RWPE1 (cell line): Measurements from ENCODE around the gene KRT14.
"Not testable (repeated sequence)": the region's sequence is repeated elsewhere in the genome, so short reads cannot be mapped to it uniquely, and the experiment has no call there.

Experiments used
- CTCF ChIA-PET: fragments of 350-600 bp; sonication (Branson Sonifier 250); formaldehyde crosslinking; extraction: SDS; loops from one replicate; lab custom pipeline; 2021; lab: Yijun Ruan, JAX
- POLR2A ChIA-PET: fragments of 400-600 bp; formaldehyde crosslinking; extraction: SDS; loops from one replicate; lab custom pipeline; 2020; ENCODE audit warnings: antibody characterized with exemption; ENCODE audit not compliant: low non-redundant PET; lab: Yijun Ruan, JAX
- DNase-seq: peaks from one replicate; pipeline ENCODE4 v3.0.0; 2012; ENCODE audit warnings: low spot score
- H3K27ac ChIP-seq: fragments of 450-650 bp; 2 replicates; pipeline ENCODE4 v1.5.1; 2017
- TF ChIP-seq, protein P1 (sequence below): fragments of 450-650 bp; conservative IDR thresholded peaks from 2 replicates; pipeline ENCODE4 v1.5.1; 2017; ENCODE audit warnings: low read depth, mild to moderate bottlenecking

KRT14 gene

DNA sequence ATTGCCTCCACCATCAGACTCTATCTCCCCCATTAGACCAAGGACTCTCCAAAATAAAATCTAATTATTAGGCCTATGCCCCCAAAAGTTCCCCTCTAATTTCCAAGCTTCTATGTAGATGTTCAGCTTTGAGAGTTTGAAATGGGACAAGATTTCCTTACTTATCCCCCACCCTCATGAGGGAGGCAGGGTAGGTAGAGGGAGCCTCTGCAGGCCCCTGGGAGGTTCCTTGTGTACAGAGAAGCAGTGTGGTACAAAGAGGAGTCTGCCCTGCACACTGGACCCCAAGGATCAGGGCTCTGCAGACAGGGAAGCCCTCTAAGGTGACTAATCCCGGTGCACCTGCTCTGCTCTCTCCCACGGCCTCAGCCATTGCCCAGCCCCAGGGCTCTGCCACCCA, 35.2 kb upstream of the KRT14 start:
- H3K27ac ChIP-seq: peak overlapping the region; percentile 100
- no peak for DNase-seq
- TF ChIP-seq, protein P1, sequence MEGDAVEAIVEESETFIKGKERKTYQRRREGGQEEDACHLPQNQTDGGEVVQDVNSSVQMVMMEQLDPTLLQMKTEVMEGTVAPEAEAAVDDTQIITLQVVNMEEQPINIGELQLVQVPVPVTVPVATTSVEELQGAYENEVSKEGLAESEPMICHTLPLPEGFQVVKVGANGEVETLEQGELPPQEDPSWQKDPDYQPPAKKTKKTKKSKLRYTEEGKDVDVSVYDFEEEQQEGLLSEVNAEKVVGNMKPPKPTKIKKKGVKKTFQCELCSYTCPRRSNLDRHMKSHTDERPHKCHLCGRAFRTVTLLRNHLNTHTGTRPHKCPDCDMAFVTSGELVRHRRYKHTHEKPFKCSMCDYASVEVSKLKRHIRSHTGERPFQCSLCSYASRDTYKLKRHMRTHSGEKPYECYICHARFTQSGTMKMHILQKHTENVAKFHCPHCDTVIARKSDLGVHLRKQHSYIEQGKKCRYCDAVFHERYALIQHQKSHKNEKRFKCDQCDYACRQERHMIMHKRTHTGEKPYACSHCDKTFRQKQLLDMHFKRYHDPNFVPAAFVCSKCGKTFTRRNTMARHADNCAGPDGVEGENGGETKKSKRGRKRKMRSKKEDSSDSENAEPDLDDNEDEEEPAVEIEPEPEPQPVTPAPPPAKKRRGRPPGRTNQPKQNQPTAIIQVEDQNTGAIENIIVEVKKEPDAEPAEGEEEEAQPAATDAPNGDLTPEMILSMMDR: no peak
- ChIA-PET CTCF (interaction anchor here (0.6 to 0.9 kb wide), 2 partner anchors 26 to 158 kb away, joined by 3 to 4 read pairs; no protein-coding TSS in a partner anchor), POLR2A (no interaction called here)

- POLR2A ChIA-PET, DNase-seq: not testable (repeated sequence)
- CTCF ChIA-PET: interaction anchor here (0.5 to 2.4 kb wide), 5 partner anchors 26 to 158 kb away, joined by 3 to 7 read pairs (median 3); no protein-coding TSS in a partner anchor
- H3K27ac ChIP-seq: peak overlapping the region; percentile 100
Observed at GRCh38 chr17:41621435-41621817, 34.7 kb upstream of the KRT14 start.

GRCh38 chr17:41620583-41621434, 34.1 kb upstream of the KRT14 start:
- POLR2A ChIA-PET: no interaction called here
- CTCF ChIA-PET: interaction anchor here (0.5 to 2.4 kb wide), 8 partner anchors 10 to 46 kb away, joined by 3 to 7 read pairs (median 3); no protein-coding TSS in a partner anchor
- H3K27ac ChIP-seq: peak overlapping the region; percentile 100
- TF ChIP-seq, protein P1: no peak
- no peak for DNase-seq

- POLR2A ChIA-PET, DNase-seq: not testable (repeated sequence)
- H3K27ac ChIP-seq: peak overlapping the region; percentile 100
- CTCF ChIA-PET: interaction anchor here (0.6 to 2.4 kb wide), 6 partner anchors 9 to 71 kb away, joined by 3 to 11 read pairs (median 4); no protein-coding TSS in a partner anchor
Observed at GRCh38 chr17:41619927-41620582, 33.4 kb upstream of the KRT14 start.

GRCh38 chr17:41619036-41619926, 32.6 kb upstream of the KRT14 start:
- H3K27ac ChIP-seq: peak overlapping the region; percentile 100
- CTCF ChIA-PET: interaction anchor here (1.1 to 2.4 kb wide), 4 partner anchors 29 to 70 kb away, joined by 4 to 11 read pairs (median 6); no protein-coding TSS in a partner anchor
- DNase-seq: no peak
- TF ChIP-seq, protein P1: no peak
- POLR2A ChIA-PET: interaction anchor here (0.6 to 1.2 kb wide), 2 partner anchors 38 to 72 kb away, joined by 3 to 4 read pairs; no protein-coding TSS in a partner anchor

DNA sequence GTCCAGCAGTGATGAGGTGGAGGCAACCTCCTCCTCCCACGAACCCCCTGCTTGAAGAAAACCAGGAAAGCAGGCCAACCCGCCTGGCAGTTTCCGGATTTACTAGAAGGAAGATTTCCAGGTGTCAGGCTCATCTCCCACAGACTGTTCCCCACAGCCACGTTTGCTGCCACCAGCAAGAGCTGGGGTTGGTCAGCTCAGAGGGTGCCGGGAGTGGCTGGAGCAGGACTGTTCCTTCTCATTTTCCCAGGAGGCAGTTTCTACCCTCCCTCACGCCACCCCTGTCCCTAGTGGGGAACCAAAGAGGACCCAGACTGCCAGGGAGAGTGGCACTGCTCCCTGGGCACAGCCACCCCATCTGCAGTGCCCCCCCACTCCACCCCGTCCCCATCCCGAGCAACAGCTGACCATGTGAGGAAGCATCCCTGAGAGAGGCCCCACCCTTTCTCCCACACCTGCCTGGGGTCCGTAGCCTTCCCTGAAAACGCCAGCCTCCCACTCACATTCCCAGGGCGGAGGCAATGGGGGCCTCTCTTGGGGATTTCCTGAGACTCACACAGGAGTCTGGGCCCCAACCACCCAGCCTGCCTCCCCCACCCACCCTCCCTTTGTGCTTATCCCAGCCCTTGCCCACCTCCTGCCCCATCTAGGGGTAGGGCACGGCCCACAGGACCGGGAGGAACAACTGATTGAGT, 31.8 kb upstream of the KRT14 start:
- DNase-seq: peak; percentile 46
- POLR2A ChIA-PET: interaction anchor here (0.6 to 1.2 kb wide), 2 partner anchors 37 to 71 kb away, joined by 3 to 4 read pairs; no protein-coding TSS in a partner anchor
- CTCF ChIA-PET: interaction anchor here (0.5 to 1.1 kb wide), 4 partner anchors 30 to 67 kb away, joined by 3 to 5 read pairs (median 4); no protein-coding TSS in a partner anchor
- peak overlapping the region; percentile 100 for H3K27ac ChIP-seq
- TF ChIP-seq, protein P1: no peak
